ENCODE results near the gene CELF2.

Gene CELF2

GRCh38 chr10:11214407-11214806, 196.7 kb downstream of the CELF2 start:
- Histone ChIP-seq H3K9me3 (ENCODE audit: insufficient read depth, low read length) (no peaks in the 10 kb centered on the region), H3K36me3 (ENCODE audit: low read length) (no peaks in the 10 kb centered on the region), H3K79me2 (ENCODE audit: insufficient read depth, low read length) (no peaks in the 10 kb centered on the region), H3K4me2 (ENCODE audit: low read depth, low read length, poor library complexity, severe bottlenecking) (no peak overlapping the region), H3K27me3 (ENCODE audit: low read length) (no peaks in the 10 kb centered on the region), H3K4me3 (ENCODE audit: insufficient read depth, low read length, poor library complexity, severe bottlenecking) (no peak overlapping the region), H3F3A (ENCODE audit: insufficient read depth) (no peaks in the 10 kb centered on the region), H3K9ac (ENCODE audit: low read length) (no peak overlapping the region), H3K9me2 (replicated peaks; ENCODE audit: insufficient read depth, low read length) (no peaks in the 10 kb centered on the region), H4K20me1 (ENCODE audit: low read depth, low read length) (no peaks in the 10 kb centered on the region), H3K27ac (ENCODE audit: low read depth, low read length) (no peak overlapping the region), H2AFZ (ENCODE audit: low read depth, low read length, severe bottlenecking) (no peak overlapping the region)
- TF ChIP-seq CTCF (IDR thresholded peaks at IDR 0.05; ENCODE audit: insufficient read depth, low read length, poor library complexity, severe bottlenecking) = no peak
- no peak for TF ChIP-seq EZH2phosphoT487 (conservative IDR thresholded peaks at IDR 0.05; ENCODE audit: low read length)

GRCh38 chr10:11215471-11215870, 197.8 kb downstream of the CELF2 start:
- H3F3A ChIP-seq (ENCODE audit: insufficient read depth) = no peaks in the 10 kb centered on the region
- H3K79me2 ChIP-seq (ENCODE audit: insufficient read depth, low read length) = no peaks in the 10 kb centered on the region

GRCh38 chr10:11217521-11217920, 199.8 kb downstream of the CELF2 start:
- no peak for TF ChIP-seq EZH2phosphoT487 (conservative IDR thresholded peaks at IDR 0.05; ENCODE audit: low read length)
- TF ChIP-seq CTCF (IDR thresholded peaks at IDR 0.05; ENCODE audit: insufficient read depth, low read length, poor library complexity, severe bottlenecking) = no peak
- Histone ChIP-seq H3K27me3 (ENCODE audit: low read length) (no peaks in the 10 kb centered on the region), H4K20me1 (ENCODE audit: low read depth, low read length) (no peaks in the 10 kb centered on the region), H3K36me3 (ENCODE audit: low read length) (no peaks in the 10 kb centered on the region), H3K9ac (ENCODE audit: low read length) (no peak overlapping the region), H3K4me2 (ENCODE audit: low read depth, low read length, poor library complexity, severe bottlenecking) (no peak overlapping the region), H3K9me2 (replicated peaks; ENCODE audit: insufficient read depth, low read length) (no peaks in the 10 kb centered on the region), H3K4me3 (ENCODE audit: insufficient read depth, low read length, poor library complexity, severe bottlenecking) (no peak overlapping the region), H3K79me2 (ENCODE audit: insufficient read depth, low read length) (no peaks in the 10 kb centered on the region), H2AFZ (ENCODE audit: low read depth, low read length, severe bottlenecking) (no peak overlapping the region), H3F3A (ENCODE audit: insufficient read depth) (no peaks in the 10 kb centered on the region), H3K27ac (ENCODE audit: low read depth, low read length) (no peak overlapping the region), H3K9me3 (ENCODE audit: insufficient read depth, low read length) (no peaks in the 10 kb centered on the region)

More at GRCh38 chr10:11215471-11215870, 197.8 kb downstream of the CELF2 start:
- no peaks in the 10 kb centered on the region for H3K9me2 ChIP-seq (replicated peaks; ENCODE audit: insufficient read depth, low read length)
- no peaks in the 10 kb centered on the region for H3K9me3 ChIP-seq (ENCODE audit: insufficient read depth, low read length)
- H3K36me3 ChIP-seq (ENCODE audit: low read length) = no peaks in the 10 kb centered on the region
- no peak overlapping the region for H3K27ac ChIP-seq (ENCODE audit: low read depth, low read length)
- no peak for TF ChIP-seq EZH2phosphoT487 (conservative IDR thresholded peaks at IDR 0.05; ENCODE audit: low read length)
- TF ChIP-seq CTCF (IDR thresholded peaks at IDR 0.05; ENCODE audit: insufficient read depth, low read length, poor library complexity, severe bottlenecking) = no peak
- no peak overlapping the region for H3K9ac ChIP-seq (ENCODE audit: low read length)
- H3K4me2 ChIP-seq (ENCODE audit: low read depth, low read length, poor library complexity, severe bottlenecking) = no peak overlapping the region
- H4K20me1 ChIP-seq (ENCODE audit: low read depth, low read length) = no peaks in the 10 kb centered on the region
- H3K27me3 ChIP-seq (ENCODE audit: low read length) = no peaks in the 10 kb centered on the region
- H2AFZ ChIP-seq (ENCODE audit: low read depth, low read length, severe bottlenecking) = no peak overlapping the region
- no peak overlapping the region for H3K4me3 ChIP-seq (ENCODE audit: insufficient read depth, low read length, poor library complexity, severe bottlenecking)

Data from SU-DHL-6 (cell line).